HG02981 (cell line): ENCODE data around the gene DEGS2.

ENCODE experiments used
- ATAC-seq: cut with Tn5 transposase; IDR thresholded peaks from one replicate; pipeline ENCODE4 v1.9.1; 2021; ENCODE audit warnings: mild to moderate bottlenecking, moderate library complexity; ENCODE audit not compliant: unreplicated experiment

DEGS2 gene

GRCh38 chr14:100134586-100134985, 24.9 kb downstream of the DEGS2 start:
- no peak for ATAC-seq

- ATAC-seq: no peak
Measured at GRCh38 chr14:100132903-100133510, 26.4 kb downstream of the DEGS2 start.

- no peak for ATAC-seq
Measured at GRCh38 chr14:100132161-100132902, 27.1 kb downstream of the DEGS2 start.

GRCh38 chr14:100131181-100131580, 28.3 kb downstream of the DEGS2 start:
- ATAC-seq: no peak

GRCh38 chr14:100130521-100130920, 28.9 kb downstream of the DEGS2 start:
- ATAC-seq: no peak

- no peak for ATAC-seq
Measured at GRCh38 chr14:100129161-100129589, 30.3 kb downstream of the DEGS2 start.

GRCh38 chr14:100128688-100129087, 30.8 kb downstream of the DEGS2 start:
- ATAC-seq: no peak

- ATAC-seq: no peak
Measured at GRCh38 chr14:100127853-100128455, 31.5 kb downstream of the DEGS2 start.

- ATAC-seq: no peak
Measured at GRCh38 chr14:100126401-100126800, 33.0 kb downstream of the DEGS2 start.

- ATAC-seq: no peak
Measured at GRCh38 chr14:100124551-100125088, 34.8 kb downstream of the DEGS2 start.

GRCh38 chr14:100123618-100124017, 35.8 kb downstream of the DEGS2 start:
- no peak for ATAC-seq

GRCh38 chr14:100122481-100123223, 36.8 kb downstream of the DEGS2 start:
- no peak for ATAC-seq

- no peak for ATAC-seq
Measured at GRCh38 chr14:100121643-100122480, 37.6 kb downstream of the DEGS2 start.

- ATAC-seq: no peak
Measured at GRCh38 chr14:100120522-100121269, 38.7 kb downstream of the DEGS2 start.

GRCh38 chr14:100119251-100119650, 40.2 kb downstream of the DEGS2 start:
- no peak for ATAC-seq

- no peak for ATAC-seq
Measured at GRCh38 chr14:100118396-100119011, 40.9 kb downstream of the DEGS2 start.

- ATAC-seq: no peak
Measured at GRCh38 chr14:100117633-100118395, 41.6 kb downstream of the DEGS2 start.

GRCh38 chr14:100117026-100117425, 42.4 kb downstream of the DEGS2 start:
- no peak for ATAC-seq
